Smooth muscle cell (in vitro differentiated cells): Measurements from ENCODE around the gene AP4S1. TPM values are rescaled to one million over a fixed set of nuclear protein-coding genes. Genes with fewer than 3 reads are reported as not detected.

Source experiments
- DNase-seq: peaks from one replicate; lab custom pipeline; 2025; ENCODE audit not compliant: unreplicated experiment; lab: John Stamatoyannopoulos, UW
- H2AFZ ChIP-seq: fragments of 200-600 bp; sonication (generic); 2 replicates; pipeline ENCODE4 v1.6.0; 2016; ENCODE audit warnings: antibody characterized with exemption, low read depth, mild to moderate bottlenecking
- H3F3A ChIP-seq: fragments of 200-600 bp; sonication (generic); 2 replicates; pipeline ENCODE4 v1.6.0; 2017; ENCODE audit warnings: antibody characterized with exemption, low read depth
- H3K27ac ChIP-seq: fragments of 200-600 bp; sonication (generic); 2 replicates; pipeline ENCODE4 v1.5.1; 2016; ENCODE audit warnings: low read depth, mild to moderate bottlenecking
- H3K27me3 ChIP-seq: fragments of 200-600 bp; sonication (generic); 2 replicates; pipeline ENCODE4 v1.6.1; 2016; ENCODE audit warnings: low read depth, mild to moderate bottlenecking
- H3K36me3 ChIP-seq: fragments of 200-600 bp; sonication (generic); 2 replicates; pipeline ENCODE4 v1.5.1; 2016; ENCODE audit warnings: low read depth
- H3K4me1 ChIP-seq: fragments of 200-600 bp; sonication (generic); 2 replicates; pipeline ENCODE4 v1.5.1; 2016; ENCODE audit warnings: low read depth
- H3K4me2 ChIP-seq: fragments of 200-600 bp; sonication (generic); 2 replicates; pipeline ENCODE4 v1.6.0; 2016; ENCODE audit warnings: mild to moderate bottlenecking
- H3K4me3 ChIP-seq: fragments of 200-600 bp; sonication (generic); 2 replicates; pipeline ENCODE4 v1.5.1; 2016; ENCODE audit warnings: mild to moderate bottlenecking
- H3K79me2 ChIP-seq: fragments of 200-600 bp; sonication (generic); 2 replicates; pipeline ENCODE4 v1.6.0; 2016; ENCODE audit warnings: low read depth, mild to moderate bottlenecking
- H3K9ac ChIP-seq: fragments of 200-600 bp; sonication (generic); 2 replicates; pipeline ENCODE4 v1.6.0; 2016; ENCODE audit warnings: low read depth
- H3K9me3 ChIP-seq: fragments of 200-600 bp; sonication (generic); replicated peaks from 2 replicates; pipeline ENCODE4 v1.5.1; 2016; ENCODE audit warnings: low read depth
- H4K20me1 ChIP-seq: fragments of 200-600 bp; sonication (generic); 2 replicates; pipeline ENCODE4 v1.6.0; 2016; ENCODE audit warnings: low read depth
- CTCF ChIP-seq: fragments of 200-600 bp; sonication (generic); IDR thresholded peaks from 2 replicates; pipeline ENCODE4 v1.5.1; 2017; ENCODE audit warnings: borderline replicate concordance, mild to moderate bottlenecking, antibody characterized with exemption; ENCODE audit not compliant: insufficient read depth, poor library complexity, severe bottlenecking
- WGBS: methylation state at CpG from one replicate; pipeline ENCODE4 v1.1.7; 2016; ENCODE audit warnings: low lambda C conversion rate; 5-methylcytosine and 5-hydroxymethylcytosine counted together
- polyA plus RNA-seq: library from polyadenylated mRNA; unstranded; fragments of >200 nt; fragmentation: Nextera tagmentation; extraction: Ambion mirVana; gene quantifications from 2 replicates; pipeline ENCODE4 v1.2.1, GENCODE V29; 2016
- total RNA-seq: library from RNA; depleted of rRNA; stranded (reverse); fragments of >200 nt; gene quantifications from 2 replicates; pipeline ENCODE4 v1.2.3, GENCODE V29; 2014

The AP4S1 gene
- total and polyA plus RNA-seq, 2 experiments from 2014 or later = 4.1 to 7.6 TPM

GRCh38 chr14:30980980-30981379 lies 44.5 kb upstream of the AP4S1 start:
- Histone ChIP-seq H3K4me3 (no peak overlapping the region), H3K79me2 (peaks cover 99% of the 10 kb centered on the region), H3K9me3 (no peaks in the 10 kb centered on the region), H3K27ac (no peak overlapping the region), H4K20me1 (peaks cover 100% of the 10 kb centered on the region), H2AFZ (no peak overlapping the region), H3K36me3 (no peaks in the 10 kb centered on the region), H3K4me1 (no peaks in the 10 kb centered on the region), H3K9ac (no peak overlapping the region), H3F3A (peaks cover 4% of the 10 kb centered on the region), H3K27me3 (no peaks in the 10 kb centered on the region), H3K4me2 (no peak overlapping the region)
- no peak for TF ChIP-seq CTCF
- WGBS = 88% methylated on average over 3 of the region's 3 CpGs
- no peak for DNase-seq

GRCh38 chr14:30982533-30982932 lies 42.9 kb upstream of the AP4S1 start:
- Histone ChIP-seq H3K27me3 (no peaks in the 10 kb centered on the region), H3K36me3 (no peaks in the 10 kb centered on the region), H3K27ac (no peak overlapping the region), H4K20me1 (peaks cover 100% of the 10 kb centered on the region), H3K9me3 (no peaks in the 10 kb centered on the region), H3K4me1 (no peaks in the 10 kb centered on the region), H3K4me2 (no peak overlapping the region), H3K79me2 (peaks cover 99% of the 10 kb centered on the region), H3K4me3 (no peak overlapping the region), H2AFZ (no peak overlapping the region), H3F3A (peaks cover 4% of the 10 kb centered on the region), H3K9ac (no peak overlapping the region)
- DNase-seq = no peak
- no peak for TF ChIP-seq CTCF
- WGBS = 85% methylated on average over 7 of the region's 7 CpGs

GRCh38 chr14:30983858-30984257 lies 41.6 kb upstream of the AP4S1 start:
- H3K36me3 ChIP-seq = no peaks in the 10 kb centered on the region
- no peak overlapping the region for H2AFZ ChIP-seq
- DNase-seq = no peak
- no peak overlapping the region for H3K27ac ChIP-seq
- H3K27me3 ChIP-seq = no peaks in the 10 kb centered on the region
- TF ChIP-seq CTCF = no peak
- no peak overlapping the region for H3K4me2 ChIP-seq
- WGBS = 100% methylated on average over 2 of the region's 2 CpGs
- peaks cover 4% of the 10 kb centered on the region for H3F3A ChIP-seq
- H4K20me1 ChIP-seq = peaks cover 100% of the 10 kb centered on the region
- H3K4me1 ChIP-seq = no peaks in the 10 kb centered on the region
- H3K79me2 ChIP-seq = peaks cover 99% of the 10 kb centered on the region
- H3K9me3 ChIP-seq = no peaks in the 10 kb centered on the region
- no peak overlapping the region for H3K9ac ChIP-seq
- no peak overlapping the region for H3K4me3 ChIP-seq

- Histone ChIP-seq H3K4me3 (no peak overlapping the region), H4K20me1 (peaks cover 100% of the 10 kb centered on the region), H3K9me3 (no peaks in the 10 kb centered on the region), H2AFZ (no peak overlapping the region), H3K36me3 (no peaks in the 10 kb centered on the region), H3K4me2 (no peak overlapping the region), H3K4me1 (no peaks in the 10 kb centered on the region), H3K79me2 (peaks cover 99% of the 10 kb centered on the region), H3K9ac (no peak overlapping the region), H3K27ac (no peak overlapping the region), H3K27me3 (no peaks in the 10 kb centered on the region), H3F3A (peaks cover 4% of the 10 kb centered on the region)
- 97% methylated on average over 3 of the region's 3 CpGs for WGBS
- no peak for TF ChIP-seq CTCF
- no peak for DNase-seq
Observed at GRCh38 chr14:30985796-30986195, 39.7 kb upstream of the AP4S1 start.
